Uterus (tissue), 4 donors: ENCODE measurements around the gene KIF2A. TPM values are rescaled to one million over a fixed set of nuclear protein-coding genes. Genes with fewer than 3 reads are reported as not detected.

Source experiments
- DNase-seq, 2 donors: peaks; one replicate each; pipeline ENCODE4 v3.0.0-alpha.2; 2019 to 2020
- H3K27ac ChIP-seq, 2 donors: fragments of 200-600 bp; sonication (generic); 1 replicate in 1 of 2; 2 replicates in 1 of 2; pipeline ENCODE4 v1.5.1; 2016 to 2018
- H3K27me3 ChIP-seq, 2 donors: fragments of 200-600 bp; sonication (generic); one replicate each; pipeline ENCODE4 v1.5.1; 2018 to 2019; ENCODE audit warnings: control low read depth in 1 of 2
- H3K36me3 ChIP-seq, 2 donors: fragments of 200-600 bp; sonication (generic); one replicate each; pipeline ENCODE4 v1.5.1; 2019; ENCODE audit warnings: control low read depth in 1 of 2
- H3K4me1 ChIP-seq, 2 donors: fragments of 200-600 bp; sonication (generic); one replicate each; pipeline ENCODE4 v1.5.1; 2018 to 2019; ENCODE audit warnings: control low read depth in 1 of 2
- H3K4me3 ChIP-seq, 2 donors: fragments of 200-600 bp; sonication (generic); 1 replicate in 1 of 2; 2 replicates in 1 of 2; pipeline ENCODE4 v1.5.1; 2018 to 2019; ENCODE audit warnings: mild to moderate bottlenecking in 1 of 2
- H3K9me3 ChIP-seq, 2 donors: fragments of 200-600 bp; sonication (generic); one replicate each; pipeline ENCODE4 v1.5.1; 2019; ENCODE audit warnings: control low read depth in 1 of 2
- POLR2A ChIP-seq, 2 donors: fragments of 450-650 bp; IDR thresholded peaks; one replicate each; pipeline ENCODE4 v1.6.1; 2016; ENCODE audit warnings: antibody characterized with exemption in 2 of 2, mild to moderate bottlenecking in 1 of 2, moderate library complexity in 1 of 2
- intact Hi-C: fragments of 100-400 bp; cut with DNase I; formaldehyde crosslinking; loops from one replicate; pipeline ENCODE4 v1.15.1; 2023; ENCODE audit warnings: low total_unique reads
- total RNA-seq, 4 donors: library from RNA; depleted of rRNA in 3 of 4; stranded (reverse); fragments of >200 nt in 3 of 4; gene quantifications; one replicate each; pipeline versions ENCODE4 v1.1.0 to v1.2.4, GENCODE V29; 2014 to 2023
- TF ChIP-seq, protein P1 (sequence below), 4 experiments: fragments of 200-600 bp in 2 of 4; fragments of 450-650 bp in 2 of 4; sonication (generic) in 2 of 4; IDR thresholded peaks; one replicate each; pipeline ENCODE4 v1.5.1; 2016 to 2019; ENCODE audit warnings: antibody characterized with exemption in 4 of 4, mild to moderate bottlenecking in 2 of 4, moderate library complexity in 1 of 4
- donor health status: DM: yes; HTN: yes; CAD: no.

Gene KIF2A
- total RNA-seq, 4 donors from 2014 or later, result 32.8 to 116 (median 39.4) TPM

DNA sequence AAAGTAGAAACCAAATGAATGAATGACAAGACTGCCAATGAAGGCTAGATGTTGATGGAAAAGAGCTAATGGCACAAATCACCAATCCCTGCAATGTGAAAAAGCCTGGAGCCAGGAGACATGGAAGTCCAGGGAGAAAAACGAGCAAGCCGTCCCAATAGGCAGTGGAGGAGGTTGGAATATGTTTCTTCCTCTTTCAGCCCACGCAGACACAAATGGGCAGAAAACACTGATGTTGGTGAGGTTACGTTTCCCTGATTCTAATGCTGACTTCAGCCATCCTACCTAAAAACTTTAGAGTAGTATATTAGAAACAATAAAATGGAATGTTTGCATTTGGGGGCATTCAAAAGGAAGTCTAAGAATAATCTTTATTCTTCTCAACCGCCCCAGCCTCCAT is 23.9 kb upstream of the KIF2A start:
- no peaks in the 10 kb centered on the region for H3K27me3 ChIP-seq

GRCh38 chr5:62283005-62283404 is 23.0 kb upstream of the KIF2A start:
- Histone ChIP-seq H3K27ac (no peak overlapping the region), H3K36me3 (no peaks in the 10 kb centered on the region), H3K9me3 (no peaks in the 10 kb centered on the region), H3K4me3 (no peak overlapping the region), H3K27me3 (no peaks in the 10 kb centered on the region), H3K4me1 (no peaks in the 10 kb centered on the region)
- intact Hi-C loops, result no loop called here
- TF ChIP-seq, protein P1, sequence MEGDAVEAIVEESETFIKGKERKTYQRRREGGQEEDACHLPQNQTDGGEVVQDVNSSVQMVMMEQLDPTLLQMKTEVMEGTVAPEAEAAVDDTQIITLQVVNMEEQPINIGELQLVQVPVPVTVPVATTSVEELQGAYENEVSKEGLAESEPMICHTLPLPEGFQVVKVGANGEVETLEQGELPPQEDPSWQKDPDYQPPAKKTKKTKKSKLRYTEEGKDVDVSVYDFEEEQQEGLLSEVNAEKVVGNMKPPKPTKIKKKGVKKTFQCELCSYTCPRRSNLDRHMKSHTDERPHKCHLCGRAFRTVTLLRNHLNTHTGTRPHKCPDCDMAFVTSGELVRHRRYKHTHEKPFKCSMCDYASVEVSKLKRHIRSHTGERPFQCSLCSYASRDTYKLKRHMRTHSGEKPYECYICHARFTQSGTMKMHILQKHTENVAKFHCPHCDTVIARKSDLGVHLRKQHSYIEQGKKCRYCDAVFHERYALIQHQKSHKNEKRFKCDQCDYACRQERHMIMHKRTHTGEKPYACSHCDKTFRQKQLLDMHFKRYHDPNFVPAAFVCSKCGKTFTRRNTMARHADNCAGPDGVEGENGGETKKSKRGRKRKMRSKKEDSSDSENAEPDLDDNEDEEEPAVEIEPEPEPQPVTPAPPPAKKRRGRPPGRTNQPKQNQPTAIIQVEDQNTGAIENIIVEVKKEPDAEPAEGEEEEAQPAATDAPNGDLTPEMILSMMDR (IDR thresholded peaks at IDR 0.05), result no peak
- no peak for TF ChIP-seq POLR2A (IDR thresholded peaks at IDR 0.05)
- DNase-seq, result no peak

More for the DNA sequence above, 23.9 kb upstream of the KIF2A start:
- no peak overlapping the region for H3K27ac ChIP-seq
- no peaks in the 10 kb centered on the region for H3K4me1 ChIP-seq
- no peaks in the 10 kb centered on the region for H3K36me3 ChIP-seq
- no peak overlapping the region for H3K4me3 ChIP-seq
- intact Hi-C loops, result no loop called here
- no peak for DNase-seq
- no peaks in the 10 kb centered on the region for H3K9me3 ChIP-seq
- TF ChIP-seq, protein P1 (IDR thresholded peaks at IDR 0.05), result no peak
- no peak for TF ChIP-seq POLR2A (IDR thresholded peaks at IDR 0.05)

GRCh38 chr5:62283861-62284260 is 22.1 kb upstream of the KIF2A start:
- Histone ChIP-seq H3K4me1 (no peaks in the 10 kb centered on the region), H3K9me3 (no peaks in the 10 kb centered on the region), H3K27me3 (no peaks in the 10 kb centered on the region), H3K36me3 (no peaks in the 10 kb centered on the region), H3K4me3 (no peak overlapping the region), H3K27ac (no peak overlapping the region)
- intact Hi-C loops, result no loop called here
- no peak for DNase-seq
- TF ChIP-seq, protein P1 (IDR thresholded peaks at IDR 0.05), result no peak
- TF ChIP-seq POLR2A (IDR thresholded peaks at IDR 0.05), result no peak

- DNase-seq, result no peak
- TF ChIP-seq, protein P1 (IDR thresholded peaks at IDR 0.05), result no peak
- TF ChIP-seq POLR2A (IDR thresholded peaks at IDR 0.05), result no peak
- intact Hi-C loops, result no loop called here
- Histone ChIP-seq H3K27ac (no peak overlapping the region), H3K36me3 (no peaks in the 10 kb centered on the region), H3K4me3 (no peak overlapping the region), H3K4me1 (no peaks in the 10 kb centered on the region), H3K9me3 (no peaks in the 10 kb centered on the region), H3K27me3 (no peaks in the 10 kb centered on the region)
Observed at GRCh38 chr5:62284946-62285891, 20.8 kb upstream of the KIF2A start.

DNA sequence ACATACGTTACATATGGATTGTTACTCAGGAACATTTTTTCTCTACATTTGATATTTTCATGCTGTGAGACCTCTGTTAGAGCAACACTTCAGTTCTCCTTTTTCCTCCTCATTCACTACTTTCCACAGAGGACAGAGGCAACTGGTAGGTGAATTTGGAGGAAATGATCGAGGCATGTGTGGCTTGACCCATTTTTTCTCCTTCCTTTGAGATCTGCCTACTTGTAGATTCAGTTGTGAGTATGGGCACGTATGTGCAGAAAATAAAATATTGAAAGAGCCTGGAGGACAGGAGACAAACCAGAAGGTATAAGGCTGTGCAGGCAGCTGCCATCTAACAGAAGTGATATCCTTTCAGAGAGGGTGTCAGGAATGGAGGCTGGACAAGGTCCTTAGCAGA is 19.2 kb upstream of the KIF2A start:
- Histone ChIP-seq H3K9me3 (no peaks in the 10 kb centered on the region), H3K27me3 (no peaks in the 10 kb centered on the region), H3K27ac (no peak overlapping the region), H3K4me1 (no peaks in the 10 kb centered on the region), H3K36me3 (no peaks in the 10 kb centered on the region), H3K4me3 (no peak overlapping the region)
- no peak for TF ChIP-seq POLR2A (IDR thresholded peaks at IDR 0.05)
- TF ChIP-seq, protein P1 (IDR thresholded peaks at IDR 0.05), result no peak
- no peak for DNase-seq
- intact Hi-C loops, result no loop called here
